ENCODE data around the gene CELF2.

CELF2 gene

GRCh38 chr10:11083051-11083450 lies 65.4 kb downstream of the CELF2 start:
- no peak for TF ChIP-seq CTCF (IDR thresholded peaks at IDR 0.05; ENCODE audit: insufficient read depth, missing control alignments)
- DNase-seq (ENCODE audit: insufficient read length, low spot score): no peak
- no peak for FAIRE-seq

GRCh38 chr10:11085545-11085944 lies 67.9 kb downstream of the CELF2 start:
- DNase-seq (ENCODE audit: insufficient read length, low spot score): no peak
- no peak for TF ChIP-seq CTCF (IDR thresholded peaks at IDR 0.05; ENCODE audit: insufficient read depth, missing control alignments)
- FAIRE-seq: no peak

GRCh38 chr10:11086177-11086840 lies 68.6 kb downstream of the CELF2 start:
- no peak for TF ChIP-seq CTCF (IDR thresholded peaks at IDR 0.05; ENCODE audit: insufficient read depth, missing control alignments)
- FAIRE-seq (no peak), DNase-seq (ENCODE audit: insufficient read length, low spot score) (no peak)

GRCh38 chr10:11087372-11087771 lies 69.7 kb downstream of the CELF2 start:
- no peak for FAIRE-seq
- no peak for TF ChIP-seq CTCF (IDR thresholded peaks at IDR 0.05; ENCODE audit: insufficient read depth, missing control alignments)
- no peak for DNase-seq (ENCODE audit: insufficient read length, low spot score)

- FAIRE-seq: no peak
- TF ChIP-seq CTCF (IDR thresholded peaks at IDR 0.05; ENCODE audit: insufficient read depth, missing control alignments): no peak
- DNase-seq (ENCODE audit: insufficient read length, low spot score): no peak
These were observed 71.0 kb downstream of the CELF2 start for GRCh38 chr10:11088709-11089108.

- no peak for TF ChIP-seq CTCF (IDR thresholded peaks at IDR 0.05; ENCODE audit: insufficient read depth, missing control alignments)
- FAIRE-seq: no peak
- no peak for DNase-seq (ENCODE audit: insufficient read length, low spot score)
These were observed 71.6 kb downstream of the CELF2 start for GRCh38 chr10:11089272-11089671.

- FAIRE-seq (no peak), DNase-seq (ENCODE audit: insufficient read length, low spot score) (no peak)
- no peak for TF ChIP-seq CTCF (IDR thresholded peaks at IDR 0.05; ENCODE audit: insufficient read depth, missing control alignments)
These were observed 73.9 kb downstream of the CELF2 start for GRCh38 chr10:11091517-11092102.
